ENCODE measurements around the gene MBD2. TPM values are rescaled to one million over a fixed set of nuclear protein-coding genes. Genes with fewer than 3 reads are reported as not detected.

The MBD2 gene
- total and polyA plus RNA-seq, 2 of the 8 experiments (the other 6 are each of a cell fraction or from before 2014, with no cell fraction given) = 36.2 to 52.7 TPM

- no peak overlapping the region for H3K4me3 ChIP-seq (ENCODE audit: extremely low read depth in 1 of 4, insufficient read depth in 2 of 4, low read depth in 3 of 4, low read length in 4 of 4)
- H4K5ac ChIP-seq (ENCODE audit: insufficient read length, low read depth, low read length) = no peak overlapping the region
- no peak overlapping the region for H3K4me2 ChIP-seq (ENCODE audit: insufficient read depth in 1 of 2, low read depth in 2 of 2, low read length in 2 of 2)
- H2BK12ac ChIP-seq (ENCODE audit: low read depth, low read length) = no peak overlapping the region
- H3K4ac ChIP-seq (replicated peaks; ENCODE audit: insufficient read length, low read depth, low read length) = no peak overlapping the region
- H3K9me3 ChIP-seq (ENCODE audit: insufficient read depth in 2 of 2, low read depth in 1 of 2, low read length in 1 of 2) = no peaks in the 10 kb centered on the region
- H3K36me3 ChIP-seq (ENCODE audit: control insufficient read depth in 2 of 4, insufficient read depth in 4 of 4, low read length in 3 of 4) = no peaks in the 10 kb centered on the region
- H2AK5ac ChIP-seq (ENCODE audit: low read depth, low read length) = no peak overlapping the region
- no peak overlapping the region for H2AFZ ChIP-seq (ENCODE audit: low read length)
- 86% methylated on average over 1 of the region's 1 CpG; no CpG with 5 or more reads in 1 of the 2 experiments for WGBS, 2 experiments (ENCODE audit: extremely low coverage in 1 of 2, insufficient coverage in 1 of 2, insufficient read length in 1 of 2, insufficient replicate concordance in 2 of 2, low coverage in 1 of 2, low lambda C conversion rate in 2 of 2, missing lambda C conversion rate in 1 of 2)
- no peak overlapping the region for H3K23ac ChIP-seq (ENCODE audit: insufficient read length)
- H4K8ac ChIP-seq (ENCODE audit: extremely low read depth, insufficient read depth, low read length) = no peak overlapping the region
- no peak overlapping the region for H3K9ac ChIP-seq (replicated peaks in 1 of 4; ENCODE audit: extremely low read depth in 1 of 4, low read depth in 3 of 4, low read length in 3 of 4)
- H3K27me3 ChIP-seq (replicated peaks in 1 of 4; ENCODE audit: control insufficient read depth in 3 of 4, extremely low read depth in 1 of 4, insufficient read depth in 3 of 4, low read length in 3 of 4) = no peaks in the 10 kb centered on the region
- no peaks in the 10 kb centered on the region for H3K79me1 ChIP-seq (ENCODE audit: low read depth, low read length)
- no peak overlapping the region for H3K18ac ChIP-seq (ENCODE audit: extremely low read depth, low read length)
- H3K56ac ChIP-seq (replicated peaks; ENCODE audit: insufficient read length, low read depth, low read length) = no peak overlapping the region
- FAIRE-seq (no peak), DNase-seq (ENCODE audit: low read depth in 1 of 2, low spot score in 2 of 2) (no peak)
- H2BK20ac ChIP-seq (ENCODE audit: low read length) = no peak overlapping the region
- H4K20me1 ChIP-seq (replicated peaks in 1 of 2; ENCODE audit: control insufficient read depth in 1 of 2, insufficient read depth in 2 of 2, low read length in 2 of 2) = no peaks in the 10 kb centered on the region
- CTCF ChIA-PET (ENCODE audit: partially characterized antibody) = interaction anchor here (1.0 to 4.3 kb wide), 2 partner anchors 17 to 26 kb away, joined by 4 to 15 read pairs; no protein-coding TSS in a partner anchor
- no peak overlapping the region for H4K91ac ChIP-seq (replicated peaks; ENCODE audit: insufficient read length, low read length)
- H2BK5ac ChIP-seq (ENCODE audit: low read depth, low read length) = no peak overlapping the region
- no peaks in the 10 kb centered on the region for H3K79me2 ChIP-seq (ENCODE audit: control insufficient read depth in 1 of 2, insufficient read depth in 2 of 2, low read length in 2 of 2)
- no peak overlapping the region for H3K14ac ChIP-seq (ENCODE audit: insufficient read length)
- H2BK15ac ChIP-seq (ENCODE audit: low read length) = no peak overlapping the region
- no peaks in the 10 kb centered on the region for H3K4me1 ChIP-seq (replicated peaks in 1 of 4; ENCODE audit: control insufficient read depth in 3 of 4, insufficient read depth in 4 of 4, low read length in 3 of 4)
- no peak overlapping the region for H3K27ac ChIP-seq (ENCODE audit: low read depth, low read length)
- H3K23me2 ChIP-seq (ENCODE audit: low read depth, low read length) = no peaks in the 10 kb centered on the region
- TF ChIP-seq CREB1 (IDR thresholded peaks at IDR 0.05) (no peak), TBP (IDR thresholded peaks at IDR 0.05; ENCODE audit: low read depth, low read length) (no peak), NRF1 (IDR thresholded peaks at IDR 0.05; ENCODE audit: low read depth, low read length) (no peak), MAFK (IDR thresholded peaks at IDR 0.05; ENCODE audit: low read depth, low read length) (no peak), BRCA1 (IDR thresholded peaks at IDR 0.05; ENCODE audit: low read depth, low read length) (no peak), POLR2A (IDR thresholded peaks at IDR 0.05; ENCODE audit: control extremely low read depth in 1 of 2, low read depth in 2 of 2, low read length in 2 of 2) (no peak), BCL11A (IDR thresholded peaks at IDR 0.05; ENCODE audit: low read depth in 2 of 2, low read length in 2 of 2) (no peak), SP1 (IDR thresholded peaks at IDR 0.05; ENCODE audit: low read depth, low read length) (no peak), SIX5 (IDR thresholded peaks at IDR 0.05; ENCODE audit: low read depth, low read length) (no peak), SP4 (IDR thresholded peaks at IDR 0.05; ENCODE audit: low read length) (no peak), SP2 (IDR thresholded peaks at IDR 0.05; ENCODE audit: low read length) (no peak), TCF12 (IDR thresholded peaks at IDR 0.05; ENCODE audit: low read depth, low read length) (no peak)
- TF ChIP-seq, protein P1, sequence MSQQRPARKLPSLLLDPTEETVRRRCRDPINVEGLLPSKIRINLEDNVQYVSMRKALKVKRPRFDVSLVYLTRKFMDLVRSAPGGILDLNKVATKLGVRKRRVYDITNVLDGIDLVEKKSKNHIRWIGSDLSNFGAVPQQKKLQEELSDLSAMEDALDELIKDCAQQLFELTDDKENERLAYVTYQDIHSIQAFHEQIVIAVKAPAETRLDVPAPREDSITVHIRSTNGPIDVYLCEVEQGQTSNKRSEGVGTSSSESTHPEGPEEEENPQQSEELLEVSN (IDR thresholded peaks at IDR 0.05) = no peak
- TF ChIP-seq, protein P2, sequence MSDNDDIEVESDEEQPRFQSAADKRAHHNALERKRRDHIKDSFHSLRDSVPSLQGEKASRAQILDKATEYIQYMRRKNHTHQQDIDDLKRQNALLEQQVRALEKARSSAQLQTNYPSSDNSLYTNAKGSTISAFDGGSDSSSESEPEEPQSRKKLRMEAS (IDR thresholded peaks at IDR 0.05) = no peak
- H2BK120ac ChIP-seq (replicated peaks; ENCODE audit: low read depth, low read length) = no peak overlapping the region
- POLR2A ChIA-PET (ENCODE audit: partially characterized antibody) = interaction anchor here (0.6 kb wide), 1 partner anchor 10 kb away, joined by 3 read pairs; no protein-coding TSS in a partner anchor
These were observed 122.3 kb downstream of the MBD2 start for GRCh38 chr18:54102123-54102522.

Measured in H1 (cell line).